Measurements from ENCODE around the gene KCNN3.

- TF ChIP-seq REST (tag by site-specific recombination; IDR thresholded peaks at IDR 0.05) = no peak
- TF ChIP-seq BCL11A (tag by site-specific recombination; IDR thresholded peaks at IDR 0.05; ENCODE audit: low read depth) = no peak
- no peak for TF ChIP-seq TRIM28 (IDR thresholded peaks at IDR 0.05; ENCODE audit: borderline replicate concordance, low read length)
- no peak for TF ChIP-seq CTCF (tag by site-specific recombination; IDR thresholded peaks at IDR 0.05)
- TF ChIP-seq YY2 (tag by site-specific recombination; IDR thresholded peaks at IDR 0.05) = no peak
- no peak for TF ChIP-seq ZBTB48 (tag by site-specific recombination; IDR thresholded peaks at IDR 0.05)
- TF ChIP-seq ZSCAN18 (tag by site-specific recombination; IDR thresholded peaks at IDR 0.05) = no peak
- TF ChIP-seq ZBTB44 (tag by site-specific recombination; IDR thresholded peaks at IDR 0.05) = no peak
- no peak for TF ChIP-seq ZFP3 (tag by site-specific recombination; IDR thresholded peaks at IDR 0.05; ENCODE audit: low read depth)
- TF ChIP-seq ZNF837 (tag by site-specific recombination; IDR thresholded peaks at IDR 0.05) = no peak
Measured at GRCh38 chr1:154711416-154711815, 158.7 kb downstream of the KCNN3 start.
